ENCODE data around the gene REPIN1.
"Not testable (repeated sequence)": the region's sequence is repeated elsewhere in the genome, so short reads cannot be mapped to it uniquely, and the experiment has no call there.

REPIN1 gene

GRCh38 chr7:150377635-150378034, 9.0 kb downstream of the REPIN1 start:
- DNase-seq, result no peak

GRCh38 chr7:150378115-150378852, 9.7 kb downstream of the REPIN1 start:
- peak; percentile 55 for DNase-seq

GRCh38 chr7:150378853-150379440, 10.3 kb downstream of the REPIN1 start, which contains the start of gene ZNF775:
Gene ZNF775 (plus strand): TSS chr7:150379330. CDS start chr7:150388471, 9,141 bp downstream.
- peak; percentile 98 for DNase-seq

- DNase-seq, result peak; percentile 23
These were observed 11.1 kb downstream of the REPIN1 start for GRCh38 chr7:150379441-150380379.

- no peak for DNase-seq
These were observed 11.8 kb downstream of the REPIN1 start for GRCh38 chr7:150380463-150380862.

GRCh38 chr7:150381096-150381495, 12.5 kb downstream of the REPIN1 start:
- no peak for DNase-seq

GRCh38 chr7:150381785-150382122, 13.1 kb downstream of the REPIN1 start:
- DNase-seq, result no peak

- no peak for DNase-seq
These were observed 13.7 kb downstream of the REPIN1 start for GRCh38 chr7:150382123-150382843.

GRCh38 chr7:150382844-150383225, 14.2 kb downstream of the REPIN1 start:
- no peak for DNase-seq

GRCh38 chr7:150383710-150384397, 15.2 kb downstream of the REPIN1 start:
- no peak for DNase-seq

GRCh38 chr7:150384406-150385301, 16.0 kb downstream of the REPIN1 start:
- DNase-seq, result no peak

GRCh38 chr7:150385302-150385723, 16.7 kb downstream of the REPIN1 start:
- no peak for DNase-seq

GRCh38 chr7:150385884-150386283, 17.3 kb downstream of the REPIN1 start:
- DNase-seq, result not testable (repeated sequence)

GRCh38 chr7:150388306-150388705, 19.7 kb downstream of the REPIN1 start:
- DNase-seq, result no peak

GRCh38 chr7:150388709-150389531, 20.3 kb downstream of the REPIN1 start:
- no peak for DNase-seq

GRCh38 chr7:150389532-150389816, 20.9 kb downstream of the REPIN1 start:
- no peak for DNase-seq

- DNase-seq, result no peak
These were observed 21.6 kb downstream of the REPIN1 start for GRCh38 chr7:150390205-150390604.

- no peak for DNase-seq
These were observed 24.7 kb downstream of the REPIN1 start for GRCh38 chr7:150393325-150393724.

GRCh38 chr7:150396426-150396825, 27.8 kb downstream of the REPIN1 start:
- DNase-seq, result no peak

- no peak for DNase-seq
These were observed 28.2 kb downstream of the REPIN1 start for GRCh38 chr7:150396851-150397260.
